ENCODE measurements around the gene MAFG.

MAFG gene

GRCh38 chr17:81899514-81900166, 27.9 kb downstream of the MAFG start:
- Histone ChIP-seq H3K27ac (ENCODE audit: extremely low read depth, low read depth, low read length) (no peak overlapping the region; the same call in 1 of the 2 replicates), H3K36me3 (ENCODE audit: control insufficient read depth in 2 of 2, insufficient read depth in 1 of 2, low read length in 2 of 2) (peaks cover 37 to 68% of the 10 kb centered on the region in 2 experiments), H3K4me3 (ENCODE audit: low read depth, low read length) (no peak overlapping the region), H3K9me3 (ENCODE audit: control insufficient read depth, insufficient read depth, low read depth, low read length) (no peaks in the 10 kb centered on the region), H3K4me1 (ENCODE audit: control insufficient read depth, insufficient read depth, low read length) (0 out of 2 replicates have a peak, but pooled peaks cover 4% of the 10 kb centered on the region)
- POLR2A ChIA-PET = interaction anchor here (0.6 kb wide), 2 partner anchors 17 to 141 kb away, joined by 3 to 9 read pairs; no protein-coding TSS in a partner anchor
- CTCF ChIA-PET = no interaction called here
- TF ChIP-seq ZIC2 (tag by site-specific recombination; IDR thresholded peaks at IDR 0.05) (peak; percentile 56), ZNF473 (tag by site-specific recombination; IDR thresholded peaks at IDR 0.05) (no peak)

GRCh38 chr17:81898885-81899284, 28.6 kb downstream of the MAFG start:
- Histone ChIP-seq H3K9me3 (ENCODE audit: control insufficient read depth, insufficient read depth, low read depth, low read length) (no peaks in the 10 kb centered on the region), H3K36me3 (ENCODE audit: control insufficient read depth in 2 of 2, insufficient read depth in 1 of 2, low read length in 2 of 2) (peaks cover 44 to 69% of the 10 kb centered on the region in 2 experiments), H3K4me3 (ENCODE audit: low read depth, low read length) (no peak overlapping the region), H3K27ac (ENCODE audit: extremely low read depth, low read depth, low read length) (peak overlapping the region; percentile 30), H3K4me1 (ENCODE audit: control insufficient read depth, insufficient read depth, low read length) (0 out of 2 replicates have a peak, but pooled peaks cover 4% of the 10 kb centered on the region)
- CTCF ChIA-PET = no interaction called here
- POLR2A ChIA-PET = interaction anchor here (0.9 kb wide), 1 partner anchor 129 kb away, joined by 3 read pairs; no protein-coding TSS in a partner anchor
- TF ChIP-seq PATZ1 (tag by site-specific recombination; IDR thresholded peaks at IDR 0.05) (0 out of 2 replicates have a peak, but pooled peaks have one; percentile 7), ZIC2 (tag by site-specific recombination; IDR thresholded peaks at IDR 0.05) (peak; percentile 34), EGR2 (tag by site-specific recombination; IDR thresholded peaks at IDR 0.05; ENCODE audit: low read depth) (no peak)

- Histone ChIP-seq H3K4me3 (ENCODE audit: low read depth, low read length) (no peak overlapping the region), H3K9me3 (ENCODE audit: control insufficient read depth, insufficient read depth, low read depth, low read length) (no peaks in the 10 kb centered on the region), H3K36me3 (ENCODE audit: control insufficient read depth in 2 of 2, insufficient read depth in 1 of 2, low read length in 2 of 2) (peaks cover 48 to 71% of the 10 kb centered on the region in 2 experiments), H3K4me1 (ENCODE audit: control insufficient read depth, insufficient read depth, low read length) (0 out of 2 replicates have a peak, but pooled peaks cover 4% of the 10 kb centered on the region), H3K27ac (ENCODE audit: extremely low read depth, low read depth, low read length) (peak overlapping the region; percentile 28; the same call in 1 of the 2 replicates)
- CTCF ChIA-PET = interaction anchor here (0.6 to 0.9 kb wide), 5 partner anchors 8 to 229 kb away, joined by 3 to 4 read pairs (median 3); no protein-coding TSS in a partner anchor
- POLR2A ChIA-PET = interaction anchor here (0.9 kb wide), 1 partner anchor 129 kb away, joined by 3 read pairs; no protein-coding TSS in a partner anchor
- 0 out of 2 replicates have a peak, but pooled peaks have one; percentile 21 for TF ChIP-seq ZNF394 (tag by site-specific recombination; IDR thresholded peaks at IDR 0.05; ENCODE audit: borderline replicate concordance)
- peak; percentile 85 for TF ChIP-seq ZNF24 (tag by site-specific recombination; IDR thresholded peaks at IDR 0.05)
- no peak for TF ChIP-seq ZNF530 (tag by site-specific recombination; IDR thresholded peaks at IDR 0.05; ENCODE audit: low read depth)
- TF ChIP-seq ZFHX2 (tag by site-specific recombination; conservative IDR thresholded peaks at IDR 0.05) = peak; percentile 53
- peak; percentile 47; the same call in 1 of the 2 replicates for TF ChIP-seq ZNF366 (tag by site-specific recombination; conservative IDR thresholded peaks at IDR 0.05)
- no peak for TF ChIP-seq ZNF449 (tag by site-specific recombination; IDR thresholded peaks at IDR 0.05)
- TF ChIP-seq ZNF184 (tag by site-specific recombination; IDR thresholded peaks at IDR 0.05) = peak; percentile 90
- no peak for TF ChIP-seq SP2 (tag by site-specific recombination; IDR thresholded peaks at IDR 0.05)
- peak; percentile 45; the same call in 1 of the 2 replicates for TF ChIP-seq ZEB2 (tag by site-specific recombination; IDR thresholded peaks at IDR 0.05)
- TF ChIP-seq ZNF423 (tag by site-specific recombination; IDR thresholded peaks at IDR 0.05) = no peak
- TF ChIP-seq ZSCAN16 (tag by site-specific recombination; IDR thresholded peaks at IDR 0.05) = 0 out of 2 replicates have a peak, but pooled peaks have one; percentile 67
- no peak; the same call in none of the 2 replicates for TF ChIP-seq SP7 (tag by site-specific recombination; IDR thresholded peaks at IDR 0.05)
- TF ChIP-seq ZSCAN30 (tag by site-specific recombination; IDR thresholded peaks at IDR 0.05) = no peak
- no peak for TF ChIP-seq ZNF26 (tag by site-specific recombination; IDR thresholded peaks at IDR 0.05)
- TF ChIP-seq ZNF660 (tag by site-specific recombination; IDR thresholded peaks at IDR 0.05) = 0 out of 2 replicates have a peak, but pooled peaks have one; percentile 64
Measured at GRCh38 chr17:81898029-81898866, 29.3 kb downstream of the MAFG start.
